HG03066 (cell line): ENCODE results near the gene PBLD.
"Not testable (repeated sequence)": the region's sequence is repeated elsewhere in the genome, so short reads cannot be mapped to it uniquely, and the experiment has no call there.

ENCODE experiments used
- ATAC-seq: cut with Tn5 transposase; IDR thresholded peaks from one replicate; pipeline ENCODE4 v1.9.1; 2021; ENCODE audit warnings: low read depth; ENCODE audit not compliant: unreplicated experiment

The PBLD gene

GRCh38 chr10:68284062-68285001 lies 48.4 kb downstream of the PBLD start:
- no peak for ATAC-seq

- ATAC-seq, result no peak
Measured at GRCh38 chr10:68280758-68281157, 52.0 kb downstream of the PBLD start.

GRCh38 chr10:68278906-68279753 lies 53.6 kb downstream of the PBLD start:
- not testable (repeated sequence) for ATAC-seq

GRCh38 chr10:68277814-68278213 lies 54.9 kb downstream of the PBLD start:
- not testable (repeated sequence) for ATAC-seq

GRCh38 chr10:68276224-68276623 lies 56.5 kb downstream of the PBLD start:
- ATAC-seq, result no peak

- ATAC-seq, result no peak
Measured at GRCh38 chr10:68275600-68276126, 57.1 kb downstream of the PBLD start.

GRCh38 chr10:68272833-68273232 lies 59.9 kb downstream of the PBLD start:
- no peak for ATAC-seq

- no peak for ATAC-seq
Measured at GRCh38 chr10:68271196-68271882, 61.4 kb downstream of the PBLD start.

GRCh38 chr10:68269562-68270290 lies 63.0 kb downstream of the PBLD start:
- no peak for ATAC-seq

GRCh38 chr10:68261132-68261856 lies 71.4 kb downstream of the PBLD start:
- no peak for ATAC-seq

- no peak for ATAC-seq
Measured at GRCh38 chr10:68253346-68253745, 79.4 kb downstream of the PBLD start.

- ATAC-seq, result no peak
Measured at GRCh38 chr10:68251625-68252495, 80.9 kb downstream of the PBLD start.

- ATAC-seq, result no peak
Measured at GRCh38 chr10:68251151-68251550, 81.6 kb downstream of the PBLD start.

- ATAC-seq, result no peak
Measured at GRCh38 chr10:68249297-68249696, 83.4 kb downstream of the PBLD start.

- no peak for ATAC-seq
Measured at GRCh38 chr10:68247931-68248330, 84.8 kb downstream of the PBLD start.

GRCh38 chr10:68246397-68246796 lies 86.3 kb downstream of the PBLD start:
- ATAC-seq, result not testable (repeated sequence)

GRCh38 chr10:68242051-68242450 lies 90.7 kb downstream of the PBLD start:
- no peak for ATAC-seq

- ATAC-seq, result no peak
Measured at GRCh38 chr10:68239596-68240150, 93.1 kb downstream of the PBLD start.
